ENCODE data around the gene ZMIZ1. TPM values are rescaled to one million over a fixed set of nuclear protein-coding genes. Genes with fewer than 3 reads are reported as not detected.
A peak's percentile ranks its signal among the peaks of the same experiment; 100 is the strongest.

The ZMIZ1 gene
- total RNA-seq, 2 donors from 2014 or later: 27.2 to 42.2 TPM

DNA sequence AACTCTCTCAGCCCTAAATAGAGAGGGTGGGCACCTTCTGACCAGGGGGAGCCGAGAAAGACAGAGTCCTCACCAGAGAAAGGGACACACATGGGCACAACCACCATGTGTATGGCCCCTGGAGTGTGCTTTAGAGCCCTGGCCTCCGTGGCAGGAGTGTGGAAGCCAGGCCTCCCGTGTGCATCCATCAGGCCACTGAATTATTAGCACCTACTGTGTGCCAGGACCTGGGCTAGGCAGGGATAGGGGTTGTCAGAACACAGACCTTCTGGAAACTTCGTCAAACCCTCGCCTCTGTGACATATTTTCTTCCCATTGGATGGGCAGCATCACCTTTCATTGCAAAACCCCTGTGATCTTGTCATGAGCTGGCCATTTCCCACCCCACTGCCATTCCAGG, 78.5 kb downstream of the ZMIZ1 start:
- DNase-seq (no peak), ATAC-seq (no peak)
- no peak overlapping the region for H3K4me3 ChIP-seq
- peak overlapping the region; percentile 40 to 88 (median 80) for H3K27ac ChIP-seq
- peaks cover 71% of the 10 kb centered on the region for H3K4me1 ChIP-seq
- intact Hi-C loops (cut with DNase I): no loop called here
- H3K27me3 ChIP-seq: no peaks in the 10 kb centered on the region
- no peak for TF ChIP-seq POLR2A (IDR thresholded peaks at IDR 0.05)
- TF ChIP-seq, protein P1, sequence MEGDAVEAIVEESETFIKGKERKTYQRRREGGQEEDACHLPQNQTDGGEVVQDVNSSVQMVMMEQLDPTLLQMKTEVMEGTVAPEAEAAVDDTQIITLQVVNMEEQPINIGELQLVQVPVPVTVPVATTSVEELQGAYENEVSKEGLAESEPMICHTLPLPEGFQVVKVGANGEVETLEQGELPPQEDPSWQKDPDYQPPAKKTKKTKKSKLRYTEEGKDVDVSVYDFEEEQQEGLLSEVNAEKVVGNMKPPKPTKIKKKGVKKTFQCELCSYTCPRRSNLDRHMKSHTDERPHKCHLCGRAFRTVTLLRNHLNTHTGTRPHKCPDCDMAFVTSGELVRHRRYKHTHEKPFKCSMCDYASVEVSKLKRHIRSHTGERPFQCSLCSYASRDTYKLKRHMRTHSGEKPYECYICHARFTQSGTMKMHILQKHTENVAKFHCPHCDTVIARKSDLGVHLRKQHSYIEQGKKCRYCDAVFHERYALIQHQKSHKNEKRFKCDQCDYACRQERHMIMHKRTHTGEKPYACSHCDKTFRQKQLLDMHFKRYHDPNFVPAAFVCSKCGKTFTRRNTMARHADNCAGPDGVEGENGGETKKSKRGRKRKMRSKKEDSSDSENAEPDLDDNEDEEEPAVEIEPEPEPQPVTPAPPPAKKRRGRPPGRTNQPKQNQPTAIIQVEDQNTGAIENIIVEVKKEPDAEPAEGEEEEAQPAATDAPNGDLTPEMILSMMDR (IDR thresholded peaks at IDR 0.05): no peak
- H3K9me3 ChIP-seq: no peaks in the 10 kb centered on the region
- no peaks in the 10 kb centered on the region for H3K36me3 ChIP-seq (replicated peaks in 1 of 2; ENCODE audit: insufficient read depth in 1 of 2, low read depth in 2 of 2)
- WGBS, 2 donors: 84 to 90% methylated on average over 5 of the region's 5 CpGs

DNA sequence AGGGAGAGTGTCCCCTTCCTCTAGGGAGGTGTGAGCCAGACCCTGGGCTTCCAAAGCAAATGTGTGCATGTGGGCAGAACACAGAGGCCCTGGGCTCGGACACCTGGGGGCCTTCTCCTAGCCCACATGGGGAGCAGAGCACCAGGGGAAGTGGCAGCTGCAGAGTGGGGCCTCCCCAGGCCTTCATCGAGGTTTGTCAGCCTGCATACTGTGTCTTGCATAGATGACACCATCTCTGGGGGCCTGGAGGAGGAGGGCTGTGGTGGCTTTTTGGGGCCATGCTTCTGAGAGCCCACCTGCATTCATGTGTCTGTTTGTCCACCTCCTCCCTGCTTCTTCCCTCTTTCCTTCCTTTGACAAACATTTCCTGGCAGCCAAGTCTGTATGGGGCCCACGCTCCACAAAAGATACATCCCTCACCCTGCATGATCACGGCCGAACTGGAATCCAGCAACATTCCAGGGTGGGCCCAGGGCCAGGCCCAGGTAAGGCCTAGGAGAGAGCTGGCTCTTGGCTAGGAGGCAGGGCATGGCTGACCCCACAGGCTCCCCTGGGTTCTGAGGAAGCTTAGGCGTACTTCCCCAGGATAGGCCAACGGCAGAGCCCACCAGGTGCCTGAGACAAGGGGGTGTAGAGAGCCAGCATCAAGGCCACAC, 79.2 kb downstream of the ZMIZ1 start:
- Histone ChIP-seq H3K4me1 (peaks cover 77% of the 10 kb centered on the region), H3K27ac (peak overlapping the region; percentile 46 to 88 (median 80)), H3K4me3 (no peak overlapping the region), H3K27me3 (no peaks in the 10 kb centered on the region), H3K36me3 (replicated peaks in 1 of 2; ENCODE audit: insufficient read depth in 1 of 2, low read depth in 2 of 2) (no peaks in the 10 kb centered on the region), H3K9me3 (no peaks in the 10 kb centered on the region)
- no peak for ATAC-seq
- WGBS, 2 donors: 47 to 58% methylated on average over 5 to 7 of the region's 7 CpGs
- TF ChIP-seq, protein P1 (IDR thresholded peaks at IDR 0.05): no peak
- TF ChIP-seq POLR2A (IDR thresholded peaks at IDR 0.05): no peak
- intact Hi-C loops (cut with DNase I): no loop called here
- DNase-seq: peak in 1 of 4 donors; percentile 43

DNA sequence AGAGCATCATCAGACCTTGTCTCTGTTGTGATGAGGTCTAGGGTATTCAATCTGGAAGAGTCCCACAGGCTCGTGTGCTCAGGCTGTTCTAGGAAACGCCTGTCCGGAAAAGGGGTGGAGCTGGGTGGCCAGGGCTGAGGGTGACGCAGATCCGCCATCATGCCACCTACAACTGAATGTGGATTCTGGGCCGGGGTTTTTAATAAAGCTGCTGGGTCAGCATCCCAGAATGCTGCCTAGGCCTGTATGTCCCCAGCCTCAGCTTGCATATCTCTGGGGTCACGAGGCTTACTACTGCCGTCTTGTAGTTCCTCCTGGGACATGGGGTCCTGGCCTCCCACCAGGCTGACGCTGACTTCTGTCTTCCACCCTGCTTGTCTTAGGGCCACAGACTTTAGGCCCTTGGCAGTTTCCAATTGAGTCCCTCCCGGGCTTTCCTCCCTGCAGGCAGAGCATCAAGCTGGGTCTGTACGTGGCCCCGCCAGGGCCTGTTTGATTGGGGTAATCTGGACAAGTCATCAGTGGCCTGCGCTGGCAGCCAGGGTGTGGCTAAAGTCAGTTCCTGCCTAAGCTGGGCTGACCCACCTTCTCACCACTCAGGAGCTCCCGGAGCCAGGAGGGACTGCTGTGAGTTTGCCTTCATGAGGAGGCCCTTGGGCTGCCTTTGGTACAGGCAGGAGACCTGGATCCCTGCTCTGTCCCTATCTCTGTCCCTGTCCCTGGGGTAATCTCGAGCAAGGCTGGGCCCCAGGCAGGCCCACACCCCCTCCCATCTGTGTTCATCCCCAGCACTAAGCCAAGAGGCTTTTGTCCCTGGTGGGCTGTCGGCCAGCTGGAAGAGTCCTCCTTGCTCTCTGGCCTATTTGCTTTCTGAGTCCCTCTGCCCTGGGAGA, 79.9 kb downstream of the ZMIZ1 start:
- no peaks in the 10 kb centered on the region for H3K9me3 ChIP-seq
- H3K4me1 ChIP-seq: peaks cover 85% of the 10 kb centered on the region
- no peaks in the 10 kb centered on the region for H3K36me3 ChIP-seq (replicated peaks in 1 of 2; ENCODE audit: insufficient read depth in 1 of 2, low read depth in 2 of 2)
- intact Hi-C loops (cut with DNase I): no loop called here
- ATAC-seq: no peak
- TF ChIP-seq POLR2A (IDR thresholded peaks at IDR 0.05): peak in 1 of 3 donors; percentile 34
- TF ChIP-seq, protein P1 (IDR thresholded peaks at IDR 0.05): no peak
- DNase-seq: peak in 2 of 4 donors; percentile 36 to 74
- no peaks in the 10 kb centered on the region for H3K27me3 ChIP-seq
- 65 to 81% methylated on average over 6 to 16 of the region's 16 CpGs for WGBS, 2 donors
- no peak overlapping the region for H3K4me3 ChIP-seq
- H3K27ac ChIP-seq: peak overlapping the region; percentile 46 to 88 (median 80)

DNA sequence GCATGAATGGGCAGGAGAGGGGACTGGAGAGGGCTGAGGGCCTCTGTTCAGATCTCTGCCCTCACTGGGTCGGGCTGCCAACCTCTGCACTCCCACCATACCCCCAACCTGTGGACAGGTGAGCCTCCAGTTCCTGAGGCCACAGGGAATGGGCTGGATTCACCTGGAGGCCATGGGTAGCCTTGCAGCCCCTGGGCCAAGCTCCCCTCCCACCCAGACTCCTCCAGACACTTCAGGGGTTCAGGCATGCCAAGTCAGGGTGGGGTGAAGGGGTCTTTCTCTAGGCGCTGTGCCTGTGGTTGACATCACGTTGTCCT, 80.5 kb downstream of the ZMIZ1 start:
- H3K9me3 ChIP-seq: no peaks in the 10 kb centered on the region
- DNase-seq (no peak), ATAC-seq (no peak)
- peaks cover 87% of the 10 kb centered on the region for H3K4me1 ChIP-seq
- no peak overlapping the region for H3K4me3 ChIP-seq
- no peaks in the 10 kb centered on the region for H3K36me3 ChIP-seq (replicated peaks in 1 of 2; ENCODE audit: insufficient read depth in 1 of 2, low read depth in 2 of 2)
- H3K27me3 ChIP-seq: no peaks in the 10 kb centered on the region
- intact Hi-C loops (cut with DNase I): no loop called here
- no peak for TF ChIP-seq POLR2A (IDR thresholded peaks at IDR 0.05)
- TF ChIP-seq, protein P1 (IDR thresholded peaks at IDR 0.05): no peak
- H3K27ac ChIP-seq: peak overlapping the region; percentile 46 to 88 (median 80)
- 73 to 92% methylated on average over 2 to 3 of the region's 3 CpGs for WGBS, 2 donors

Measured in body of pancreas (tissue), 4 donors.